ENCODE data around the gene USP24.

GRCh38 chr1:55192093-55192492, 23.1 kb downstream of the USP24 start:
- TF ChIP-seq TAF1 (IDR thresholded peaks at IDR 0.05; ENCODE audit: low read depth) (no peak), SMC3 (conservative IDR thresholded peaks at IDR 0.05; ENCODE audit: poor library complexity) (no peak), EZH2 (IDR thresholded peaks at IDR 0.05; ENCODE audit: borderline replicate concordance, insufficient read depth, low read length, poor library complexity, severe bottlenecking) (no peak), RAD21 (conservative IDR thresholded peaks at IDR 0.05) (no peak), POLR2AphosphoS5 (IDR thresholded peaks at IDR 0.05) (no peak)
- TF ChIP-seq, protein P1, sequence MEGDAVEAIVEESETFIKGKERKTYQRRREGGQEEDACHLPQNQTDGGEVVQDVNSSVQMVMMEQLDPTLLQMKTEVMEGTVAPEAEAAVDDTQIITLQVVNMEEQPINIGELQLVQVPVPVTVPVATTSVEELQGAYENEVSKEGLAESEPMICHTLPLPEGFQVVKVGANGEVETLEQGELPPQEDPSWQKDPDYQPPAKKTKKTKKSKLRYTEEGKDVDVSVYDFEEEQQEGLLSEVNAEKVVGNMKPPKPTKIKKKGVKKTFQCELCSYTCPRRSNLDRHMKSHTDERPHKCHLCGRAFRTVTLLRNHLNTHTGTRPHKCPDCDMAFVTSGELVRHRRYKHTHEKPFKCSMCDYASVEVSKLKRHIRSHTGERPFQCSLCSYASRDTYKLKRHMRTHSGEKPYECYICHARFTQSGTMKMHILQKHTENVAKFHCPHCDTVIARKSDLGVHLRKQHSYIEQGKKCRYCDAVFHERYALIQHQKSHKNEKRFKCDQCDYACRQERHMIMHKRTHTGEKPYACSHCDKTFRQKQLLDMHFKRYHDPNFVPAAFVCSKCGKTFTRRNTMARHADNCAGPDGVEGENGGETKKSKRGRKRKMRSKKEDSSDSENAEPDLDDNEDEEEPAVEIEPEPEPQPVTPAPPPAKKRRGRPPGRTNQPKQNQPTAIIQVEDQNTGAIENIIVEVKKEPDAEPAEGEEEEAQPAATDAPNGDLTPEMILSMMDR (IDR thresholded peaks at IDR 0.05; ENCODE audit: poor library complexity, severe bottlenecking): no peak

Data from neural cell (in vitro differentiated cells).